Ovary (tissue), 9 donors: ENCODE data around the gene ATP13A3. TPM values are rescaled to one million over a fixed set of nuclear protein-coding genes. Genes with fewer than 3 reads are reported as not detected.

Experiments
- DNase-seq, 5 donors: peaks; one replicate each; pipeline ENCODE4 v3.0.0-alpha.2; 2019 to 2020
- H3K27ac ChIP-seq, 2 donors: fragments of 200-600 bp; one replicate each; pipeline versions ENCODE4 v1.5.1 to v1.8.0; 2019 to 2022
- H3K27me3 ChIP-seq: fragments of 200-600 bp; one replicate; pipeline ENCODE4 v1.8.0; 2022
- H3K36me3 ChIP-seq: fragments of 200-600 bp; sonication (generic); one replicate; pipeline ENCODE4 v1.5.1; 2019
- H3K4me1 ChIP-seq: one replicate; pipeline ENCODE4 v1.8.1; 2013; ENCODE audit warnings: mild to moderate bottlenecking, moderate library complexity; ENCODE audit not compliant: insufficient read depth
- H3K4me3 ChIP-seq: fragments of 200-600 bp; sonication (generic); one replicate; pipeline ENCODE4 v1.5.1; 2017
- H3K9me3 ChIP-seq, 2 donors: fragments of 200-600 bp in 1 of 2; sonication (generic) in 1 of 2; one replicate each; pipeline versions ENCODE4 v1.5.1 to v1.8.1; 2013 to 2019; ENCODE audit warnings: mild to moderate bottlenecking in 1 of 2, moderate library complexity in 1 of 2
- EP300 ChIP-seq: sonication (generic); formaldehyde crosslinking; IDR thresholded peaks from one replicate; pipeline ENCODE4 v1.6.1; 2017; ENCODE audit warnings: antibody characterized with exemption
- POLR2A ChIP-seq: fragments of 450-650 bp; IDR thresholded peaks from one replicate; pipeline ENCODE4 v1.6.1; 2017; ENCODE audit warnings: antibody characterized with exemption, mild to moderate bottlenecking, moderate library complexity
- WGBS, 3 donors: extraction: QIAGEN DNeasy Blood & Tissue Kit in 1 of 3; methylation state at CpG; one replicate each; pipeline versions ENCODE4 v1.1.5 to v1.1.7; 2013 to 2017; 5-methylcytosine and 5-hydroxymethylcytosine counted together
- intact Hi-C, 4 donors: fragments of 100-400 bp; cut with DNase I; formaldehyde crosslinking; loops; one replicate each; pipeline versions ENCODE4 v1.11.0 to v1.15.1; 2022 to 2023
- polyA plus RNA-seq, 2 donors: library from polyadenylated mRNA; stranded (reverse); fragments of 200-250 nt in 1 of 2; fragments of 350-450 nt in 1 of 2; fragmentation: Illumina TruSeq in 1 of 2; extraction: RNeasy Lipid Tissue Mini Kit (QIAGEN cat#74804) in 1 of 2; gene quantifications; one replicate each; pipeline ENCODE4 v1.2.3, GENCODE V29; 2013 to 2014
- total RNA-seq, 7 donors: library from RNA; depleted of rRNA in 2 of 7; stranded (reverse); fragments of >200 nt in 2 of 7; fragmentation: NEBNext Ultra II Directional in 3 of 7; extraction: Animal tissue kit (Norgen Biotek cat#: 25700) in 3 of 7; gene quantifications; one replicate each; pipeline versions ENCODE4 v1.1.0 to v1.2.4, GENCODE V29; 2016 to 2023
- TF ChIP-seq, protein P1 (sequence below), 3 donors: fragments of 450-650 bp in 2 of 3; fragments of 200-600 bp in 1 of 3; IDR thresholded peaks; one replicate each; pipeline versions ENCODE4 v1.5.1 to v1.8.0; 2016 to 2022; ENCODE audit warnings: antibody characterized with exemption in 3 of 3, mild to moderate bottlenecking in 1 of 3
- donor health status: DM: no; HTN: no; CAD: no; lungs with moderate emphysema.
- donor health status: DM: no; HTN: no; CAD: no.
- donor health status: Bipolar disorder and iron deficiency.
- donor health status: DM: yes; HTN: yes; CAD: no.
- donor health status: DM: no; HTN: no; CAD: no.
- donor health status: DM: yes; HTN: yes; CAD: no.

Gene ATP13A3
- total and polyA plus RNA-seq, 9 donors, result 13.7 to 101 (median 52.4) TPM

DNA sequence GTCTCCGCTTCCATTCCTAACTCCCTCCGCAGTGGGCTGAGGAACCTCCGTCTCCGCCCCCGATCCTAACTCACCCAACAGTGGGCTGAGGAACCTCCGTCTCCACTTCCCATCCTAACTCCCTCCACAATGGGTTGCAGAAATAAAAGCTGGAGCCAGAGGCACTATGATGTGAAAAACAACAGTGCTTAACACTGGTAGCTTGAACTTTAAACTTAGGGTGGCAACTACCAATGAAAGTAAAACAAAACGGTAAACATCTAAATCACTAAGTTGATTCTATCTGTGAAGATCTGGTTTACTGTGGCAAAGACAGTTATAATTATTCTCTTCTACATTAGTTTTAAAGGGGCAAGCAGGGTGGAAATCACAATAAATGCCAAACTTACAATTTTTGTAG is 61.8 kb downstream of the ATP13A3 start:
- Histone ChIP-seq H3K4me3 (no peak overlapping the region), H3K27ac (no peak overlapping the region), H3K36me3 (no peaks in the 10 kb centered on the region), H3K4me1 (no peaks in the 10 kb centered on the region), H3K9me3 (no peaks in the 10 kb centered on the region), H3K27me3 (no peaks in the 10 kb centered on the region)
- DNase-seq, result no peak
- intact Hi-C loops, result no loop called here
- 90 to 95% (median 93%) methylated on average over 7 of the region's 7 CpGs for WGBS, 3 donors
- TF ChIP-seq, protein P1, sequence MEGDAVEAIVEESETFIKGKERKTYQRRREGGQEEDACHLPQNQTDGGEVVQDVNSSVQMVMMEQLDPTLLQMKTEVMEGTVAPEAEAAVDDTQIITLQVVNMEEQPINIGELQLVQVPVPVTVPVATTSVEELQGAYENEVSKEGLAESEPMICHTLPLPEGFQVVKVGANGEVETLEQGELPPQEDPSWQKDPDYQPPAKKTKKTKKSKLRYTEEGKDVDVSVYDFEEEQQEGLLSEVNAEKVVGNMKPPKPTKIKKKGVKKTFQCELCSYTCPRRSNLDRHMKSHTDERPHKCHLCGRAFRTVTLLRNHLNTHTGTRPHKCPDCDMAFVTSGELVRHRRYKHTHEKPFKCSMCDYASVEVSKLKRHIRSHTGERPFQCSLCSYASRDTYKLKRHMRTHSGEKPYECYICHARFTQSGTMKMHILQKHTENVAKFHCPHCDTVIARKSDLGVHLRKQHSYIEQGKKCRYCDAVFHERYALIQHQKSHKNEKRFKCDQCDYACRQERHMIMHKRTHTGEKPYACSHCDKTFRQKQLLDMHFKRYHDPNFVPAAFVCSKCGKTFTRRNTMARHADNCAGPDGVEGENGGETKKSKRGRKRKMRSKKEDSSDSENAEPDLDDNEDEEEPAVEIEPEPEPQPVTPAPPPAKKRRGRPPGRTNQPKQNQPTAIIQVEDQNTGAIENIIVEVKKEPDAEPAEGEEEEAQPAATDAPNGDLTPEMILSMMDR (IDR thresholded peaks at IDR 0.05), result no peak
- no peak for TF ChIP-seq POLR2A
- TF ChIP-seq EP300, result no peak

DNA sequence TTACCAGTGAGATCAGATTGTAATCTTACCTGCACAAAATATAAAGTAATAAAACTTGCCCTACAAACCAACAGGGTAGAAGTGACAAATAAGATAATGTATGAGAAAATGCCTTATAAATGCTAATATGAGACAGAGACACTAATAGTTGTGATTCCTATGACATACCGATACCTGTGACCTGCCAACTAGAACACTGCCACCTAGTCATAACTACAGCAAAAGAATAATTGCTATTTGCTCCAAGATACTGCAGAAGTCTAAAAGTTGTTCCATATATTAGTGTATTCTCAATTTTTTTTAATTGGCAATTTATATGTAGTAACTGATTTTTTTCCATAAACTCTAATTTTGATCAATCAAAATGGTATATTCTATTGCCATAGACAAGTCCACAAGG is 62.4 kb downstream of the ATP13A3 start:
- intact Hi-C loops, result no loop called here
- H3K27me3 ChIP-seq, result no peaks in the 10 kb centered on the region
- H3K4me1 ChIP-seq, result no peaks in the 10 kb centered on the region
- no peak overlapping the region for H3K27ac ChIP-seq
- TF ChIP-seq, protein P1 (IDR thresholded peaks at IDR 0.05), result no peak
- no peak overlapping the region for H3K4me3 ChIP-seq
- DNase-seq, result no peak
- H3K36me3 ChIP-seq, result no peaks in the 10 kb centered on the region
- no peaks in the 10 kb centered on the region for H3K9me3 ChIP-seq
- 94 to 97% (median 96%) methylated on average over 1 of the region's 1 CpG for WGBS, 3 donors

DNA sequence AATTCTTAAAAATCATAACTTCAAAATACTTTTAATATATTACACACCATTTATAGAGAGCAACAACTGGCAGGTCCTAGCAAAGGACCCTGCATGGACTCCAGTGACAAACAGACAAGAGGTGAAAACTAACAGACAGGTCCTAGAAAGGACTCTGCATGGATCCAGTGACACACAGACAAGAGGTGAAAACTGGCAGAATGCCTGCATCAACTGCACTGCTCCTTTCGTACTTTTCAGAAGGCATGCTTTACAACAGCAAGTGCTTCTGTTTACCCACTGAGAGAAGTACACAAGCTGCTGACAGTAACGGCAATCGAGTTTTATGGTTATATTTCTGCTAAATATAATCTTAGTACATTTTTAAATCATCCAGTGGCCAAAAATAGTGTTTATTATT is 63.5 kb downstream of the ATP13A3 start:
- no peaks in the 10 kb centered on the region for H3K4me1 ChIP-seq
- 55 to 72% (median 56%) methylated on average over 3 of the region's 3 CpGs for WGBS, 3 donors
- TF ChIP-seq, protein P1 (IDR thresholded peaks at IDR 0.05), result no peak
- no peak for TF ChIP-seq EP300
- TF ChIP-seq POLR2A, result no peak
- no peak overlapping the region for H3K27ac ChIP-seq
- H3K9me3 ChIP-seq, result no peaks in the 10 kb centered on the region
- H3K36me3 ChIP-seq, result no peaks in the 10 kb centered on the region
- intact Hi-C loops, result no loop called here
- no peak overlapping the region for H3K4me3 ChIP-seq
- H3K27me3 ChIP-seq, result no peaks in the 10 kb centered on the region
- no peak for DNase-seq

DNA sequence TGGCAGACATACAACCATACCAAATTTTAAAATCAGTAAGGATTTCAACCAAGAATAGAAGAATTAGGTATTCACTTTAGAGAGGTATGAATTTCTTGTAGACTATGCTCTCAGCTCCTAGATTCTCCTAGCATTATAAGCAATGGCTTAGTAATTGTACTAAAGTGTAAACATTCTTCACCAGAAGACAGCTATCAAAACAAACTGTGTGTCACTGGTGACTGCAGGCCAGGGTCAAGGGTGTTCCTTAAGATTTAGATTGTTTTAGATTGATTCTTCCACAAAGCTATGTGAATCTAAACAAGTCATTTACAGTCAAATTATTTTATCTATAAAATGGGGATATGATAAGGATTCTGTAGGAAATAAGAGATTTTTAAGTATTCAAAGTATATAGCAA is 64.6 kb downstream of the ATP13A3 start:
- intact Hi-C loops, result no loop called here
- Histone ChIP-seq H3K9me3 (no peaks in the 10 kb centered on the region), H3K27ac (no peak overlapping the region), H3K4me3 (no peak overlapping the region), H3K4me1 (no peaks in the 10 kb centered on the region), H3K27me3 (no peaks in the 10 kb centered on the region), H3K36me3 (no peaks in the 10 kb centered on the region)
- TF ChIP-seq, protein P1 (IDR thresholded peaks at IDR 0.05), result no peak
- TF ChIP-seq EP300 (no peak), POLR2A (no peak)
- DNase-seq, result no peak

DNA sequence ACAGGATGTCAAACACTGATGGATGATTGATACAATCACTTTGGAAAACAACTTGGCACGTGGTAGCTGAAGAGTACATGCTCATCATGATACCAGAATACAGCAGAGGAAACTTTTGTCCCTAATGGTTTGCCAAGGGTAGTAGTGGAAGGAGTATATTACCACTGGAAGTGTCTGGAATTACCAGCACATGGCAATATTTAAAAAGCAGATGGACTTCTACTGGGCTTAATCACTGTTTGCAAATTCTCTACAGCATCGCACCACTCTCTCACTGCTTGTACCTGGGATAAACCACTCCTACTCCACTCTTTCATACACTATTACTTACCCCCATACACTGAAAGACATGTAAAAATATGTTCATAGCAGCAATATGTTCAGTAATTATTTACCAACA is 68.1 kb downstream of the ATP13A3 start:
- H3K4me1 ChIP-seq, result no peaks in the 10 kb centered on the region
- H3K36me3 ChIP-seq, result no peaks in the 10 kb centered on the region
- no peak overlapping the region for H3K4me3 ChIP-seq
- WGBS, 3 donors, result 95 to 97% (median 96%) methylated on average over 2 of the region's 2 CpGs
- no peak for DNase-seq
- TF ChIP-seq EP300 (no peak), POLR2A (no peak)
- TF ChIP-seq, protein P1 (IDR thresholded peaks at IDR 0.05), result no peak
- H3K9me3 ChIP-seq, result no peaks in the 10 kb centered on the region
- no peaks in the 10 kb centered on the region for H3K27me3 ChIP-seq
- no peak overlapping the region for H3K27ac ChIP-seq
- intact Hi-C loops, result no loop called here
